DOHH2 (cell line): ENCODE data around the gene CCL11.

Source experiments
- H3F3A ChIP-seq: fragments of 200-600 bp; sonication (generic), shearing (Covaris generic); 2 replicates; pipeline ENCODE4 v1.6.0; 2016; ENCODE audit warnings: antibody characterized with exemption, mild to moderate bottlenecking; ENCODE audit not compliant: control insufficient read depth, insufficient read depth
- H3K27ac ChIP-seq: fragments of 200-600 bp; sonication (generic); 2 replicates; pipeline ENCODE4 v1.5.1; 2014; ENCODE audit warnings: low read depth, mild to moderate bottlenecking, low read length, moderate library complexity
- H3K27me3 ChIP-seq: fragments of 200-600 bp; sonication (generic); 2 replicates; pipeline ENCODE4 v1.6.1; 2014; ENCODE audit warnings: mild to moderate bottlenecking, low read length, mixed read lengths; ENCODE audit not compliant: control insufficient read depth
- H3K36me3 ChIP-seq: fragments of 200-600 bp; sonication (generic); 2 replicates; pipeline ENCODE4 v1.6.1; 2014; ENCODE audit warnings: mild to moderate bottlenecking, low read length, moderate library complexity, mixed read lengths; ENCODE audit not compliant: control insufficient read depth
- H3K4me1 ChIP-seq: fragments of 200-600 bp; sonication (generic); 2 replicates; pipeline ENCODE4 v1.6.1; 2014; ENCODE audit warnings: mild to moderate bottlenecking, low read length, mixed read lengths; ENCODE audit not compliant: control insufficient read depth
- H3K4me2 ChIP-seq: fragments of 200-600 bp; sonication (generic); 2 replicates; pipeline ENCODE4 v1.6.0; 2014; ENCODE audit warnings: mild to moderate bottlenecking, low read length, moderate library complexity
- H3K4me3 ChIP-seq: fragments of 200-600 bp; sonication (generic); 2 replicates; pipeline ENCODE4 v1.5.1; 2014; ENCODE audit warnings: mild to moderate bottlenecking, low read length, mixed read lengths
- H3K79me2 ChIP-seq: fragments of 200-600 bp; sonication (generic); 2 replicates; pipeline ENCODE4 v1.6.1; 2014; ENCODE audit warnings: mild to moderate bottlenecking, low read length, mixed read lengths; ENCODE audit not compliant: control insufficient read depth
- H3K9me2 ChIP-seq: fragments of 200-600 bp; sonication (generic); replicated peaks from 2 replicates; pipeline ENCODE4 v1.6.1; 2014; ENCODE audit warnings: mild to moderate bottlenecking, low read length, mixed read lengths; ENCODE audit not compliant: control insufficient read depth
- H3K9me3 ChIP-seq: fragments of 200-600 bp; sonication (generic); 2 replicates; pipeline ENCODE4 v1.6.1; 2014; ENCODE audit warnings: antibody characterized with exemption, low read length, mixed read lengths; ENCODE audit not compliant: control insufficient read depth, insufficient read depth
- H4K20me1 ChIP-seq: fragments of 200-600 bp; sonication (generic); 2 replicates; pipeline ENCODE4 v1.6.0; 2014; ENCODE audit warnings: low read depth, mild to moderate bottlenecking, antibody characterized with exemption, low read length, moderate library complexity; ENCODE audit not compliant: control insufficient read depth, insufficient read depth
- EZH2phosphoT487 ChIP-seq: fragments of 200-600 bp; sonication (generic); IDR thresholded peaks from 2 replicates; pipeline ENCODE4 v1.6.1; 2017; ENCODE audit warnings: borderline replicate concordance, mild to moderate bottlenecking, antibody characterized with exemption, low read length, moderate library complexity, mixed read lengths
- TF ChIP-seq, protein P1 (sequence below): fragments of 200-600 bp; sonication (generic); IDR thresholded peaks from one replicate; pipeline ENCODE4 v1.5.1; 2014; ENCODE audit warnings: antibody characterized with exemption, mild to moderate bottlenecking, low read depth, low read length; ENCODE audit not compliant: poor library complexity, severe bottlenecking

Gene CCL11

DNA sequence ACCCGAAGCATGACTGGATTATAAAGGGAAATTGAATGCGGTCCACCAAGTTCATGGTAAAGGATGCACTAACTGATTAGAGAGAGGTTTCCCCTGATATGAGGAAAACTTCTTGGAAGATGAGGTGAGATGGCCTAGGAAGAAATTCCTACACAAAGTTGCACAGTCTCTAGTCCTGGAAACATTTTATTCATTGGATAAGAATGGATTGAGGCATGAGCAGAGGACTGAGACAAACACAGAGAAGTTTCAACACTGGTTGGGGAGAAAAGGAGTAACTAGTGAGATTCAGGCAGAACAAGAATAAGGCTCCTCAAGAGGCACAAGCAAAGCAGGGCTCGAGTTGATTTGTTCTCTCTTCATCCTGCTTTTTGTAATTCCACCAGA lies 32.4 kb upstream of the CCL11 start:
- H3K4me1 ChIP-seq, result no peaks in the 10 kb centered on the region
- no peaks in the 10 kb centered on the region for H3K36me3 ChIP-seq
- TF ChIP-seq EZH2phosphoT487, result no peak
- TF ChIP-seq, protein P1, sequence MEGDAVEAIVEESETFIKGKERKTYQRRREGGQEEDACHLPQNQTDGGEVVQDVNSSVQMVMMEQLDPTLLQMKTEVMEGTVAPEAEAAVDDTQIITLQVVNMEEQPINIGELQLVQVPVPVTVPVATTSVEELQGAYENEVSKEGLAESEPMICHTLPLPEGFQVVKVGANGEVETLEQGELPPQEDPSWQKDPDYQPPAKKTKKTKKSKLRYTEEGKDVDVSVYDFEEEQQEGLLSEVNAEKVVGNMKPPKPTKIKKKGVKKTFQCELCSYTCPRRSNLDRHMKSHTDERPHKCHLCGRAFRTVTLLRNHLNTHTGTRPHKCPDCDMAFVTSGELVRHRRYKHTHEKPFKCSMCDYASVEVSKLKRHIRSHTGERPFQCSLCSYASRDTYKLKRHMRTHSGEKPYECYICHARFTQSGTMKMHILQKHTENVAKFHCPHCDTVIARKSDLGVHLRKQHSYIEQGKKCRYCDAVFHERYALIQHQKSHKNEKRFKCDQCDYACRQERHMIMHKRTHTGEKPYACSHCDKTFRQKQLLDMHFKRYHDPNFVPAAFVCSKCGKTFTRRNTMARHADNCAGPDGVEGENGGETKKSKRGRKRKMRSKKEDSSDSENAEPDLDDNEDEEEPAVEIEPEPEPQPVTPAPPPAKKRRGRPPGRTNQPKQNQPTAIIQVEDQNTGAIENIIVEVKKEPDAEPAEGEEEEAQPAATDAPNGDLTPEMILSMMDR, result no peak
- H3K4me2 ChIP-seq, result no peak overlapping the region
- no peaks in the 10 kb centered on the region for H3K79me2 ChIP-seq
- no peak overlapping the region for H3K27ac ChIP-seq
- H3K27me3 ChIP-seq, result peaks cover 2% of the 10 kb centered on the region; the same call in 1 of the 2 replicates
- H3K9me3 ChIP-seq, result no peaks in the 10 kb centered on the region
- no peaks in the 10 kb centered on the region for H4K20me1 ChIP-seq
- H3K9me2 ChIP-seq, result no peaks in the 10 kb centered on the region
- H3F3A ChIP-seq, result no peaks in the 10 kb centered on the region
- no peak overlapping the region for H3K4me3 ChIP-seq

DNA sequence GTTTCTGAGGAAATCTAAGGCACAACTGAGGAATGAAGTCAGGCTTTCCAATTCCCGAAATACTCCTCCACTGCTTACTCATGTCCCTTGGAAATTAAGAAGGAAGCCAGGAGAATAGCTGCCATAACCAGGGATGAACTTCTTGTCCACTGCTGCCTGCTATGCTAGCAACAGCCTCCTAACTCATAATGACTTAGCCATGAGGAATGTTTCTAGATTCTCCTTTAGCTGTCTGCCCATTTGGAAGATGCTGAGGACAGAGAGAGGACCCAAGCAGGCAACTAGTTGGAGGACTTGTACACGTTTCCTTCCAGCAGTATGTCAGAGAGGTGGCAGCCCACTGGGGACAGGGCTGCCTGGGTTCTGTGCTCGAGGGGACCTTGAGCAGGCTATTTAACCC lies 31.4 kb upstream of the CCL11 start:
- TF ChIP-seq, protein P1, result no peak
- no peak for TF ChIP-seq EZH2phosphoT487
- Histone ChIP-seq H3K79me2 (no peaks in the 10 kb centered on the region), H3K9me3 (no peaks in the 10 kb centered on the region), H3F3A (no peaks in the 10 kb centered on the region), H3K36me3 (no peaks in the 10 kb centered on the region), H3K9me2 (no peaks in the 10 kb centered on the region), H3K4me2 (no peak overlapping the region), H3K27ac (no peak overlapping the region), H3K27me3 (peaks cover 2% of the 10 kb centered on the region; the same call in 1 of the 2 replicates), H3K4me1 (no peaks in the 10 kb centered on the region), H4K20me1 (no peaks in the 10 kb centered on the region), H3K4me3 (no peak overlapping the region)

DNA sequence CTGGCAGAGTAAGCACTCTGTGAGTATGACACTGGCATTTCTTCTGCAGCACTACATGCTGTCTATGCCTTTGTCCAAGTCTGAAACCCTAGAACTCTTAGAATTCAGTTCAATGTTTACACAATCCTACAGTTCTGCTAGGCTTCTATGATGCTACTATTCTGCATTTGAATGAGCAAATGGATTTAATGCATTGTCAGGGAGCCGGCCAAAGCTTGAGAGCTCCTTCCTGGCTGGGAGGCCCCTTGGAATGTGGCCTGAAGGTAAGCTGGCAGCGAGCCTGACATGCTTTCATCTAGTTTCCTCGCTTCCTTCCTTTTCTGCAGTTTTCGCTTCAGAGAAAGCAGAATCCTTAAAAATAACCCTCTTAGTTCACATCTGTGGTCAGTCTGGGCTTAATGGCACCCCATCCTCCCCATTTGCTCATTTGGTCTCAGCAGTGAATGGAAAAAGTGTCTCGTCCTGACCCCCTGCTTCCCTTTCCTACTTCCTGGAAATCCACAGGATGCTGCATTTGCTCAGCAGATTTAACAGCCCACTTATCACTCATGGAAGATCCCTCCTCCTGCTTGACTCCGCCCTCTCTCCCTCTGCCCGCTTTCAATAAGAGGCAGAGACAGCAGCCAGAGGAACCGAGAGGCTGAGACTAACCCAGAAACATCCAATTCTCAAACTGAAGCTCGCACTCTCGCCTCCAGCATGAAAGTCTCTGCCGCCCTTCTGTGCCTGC lies 30.7 kb upstream of the CCL11 start, which contains the start of gene CCL2:
TSS of gene CCL2 (plus strand) at position 635 of the 730 bp plus-strand sequence. CDS start at position 700, 65 bp downstream.
- Histone ChIP-seq H3K9me3 (no peaks in the 10 kb centered on the region), H4K20me1 (no peaks in the 10 kb centered on the region), H3K4me2 (no peak within 1 kb of the TSS), H3K9me2 (no peaks in the 10 kb centered on the region), H3K27ac (no peak within 1 kb of the TSS), H3K27me3 (peaks cover 2% of the 10 kb centered on the region; the same call in 1 of the 2 replicates), H3K79me2 (no peaks in the 10 kb centered on the region), H3K36me3 (no peaks in the 10 kb centered on the region), H3K4me1 (no peaks in the 10 kb centered on the region), H3F3A (no peaks in the 10 kb centered on the region), H3K4me3 (no peak within 1 kb of the TSS)
- TF ChIP-seq EZH2phosphoT487, result no peak
- TF ChIP-seq, protein P1, result no peak
